HAP-1 (cell line): ENCODE measurements around the gene SIX2.
"Not testable (repeated sequence)": the region's sequence is repeated elsewhere in the genome, so short reads cannot be mapped to it uniquely, and the experiment has no call there.

ENCODE experiments used
- DNase-seq, 2 experiments: peaks; one replicate each; pipeline ENCODE4 v3.0.0-alpha.2; 2016 to 2020; ENCODE audit warnings: low spot score in 2 of 2
- H3K27me3 ChIP-seq: fragments of 250-450 bp; sonication (Bioruptor Pico); 2 replicates; pipeline ENCODE4 v1.5.1; 2020; ENCODE audit warnings: low read depth, mild to moderate bottlenecking, moderate library complexity
- H3K36me3 ChIP-seq: fragments of 250-450 bp; sonication (Bioruptor Pico); replicated peaks from 2 replicates; pipeline ENCODE4 v1.5.1; 2020; ENCODE audit warnings: mild to moderate bottlenecking
- H3K4me1 ChIP-seq: fragments of 250-450 bp; sonication (Bioruptor Pico); 2 replicates; pipeline ENCODE4 v1.5.1; 2020; ENCODE audit warnings: mild to moderate bottlenecking
- H3K4me3 ChIP-seq: fragments of 250-450 bp; sonication (Bioruptor Pico); 2 replicates; pipeline ENCODE4 v1.5.1; 2020; ENCODE audit warnings: mild to moderate bottlenecking, moderate library complexity
- H3K9me3 ChIP-seq: fragments of 250-450 bp; sonication (Bioruptor Pico); 2 replicates; pipeline ENCODE4 v1.5.1; 2020; ENCODE audit warnings: mild to moderate bottlenecking, moderate library complexity
- in situ Hi-C: fragments of 300-500 bp; cut with MboI; formaldehyde crosslinking; loops from 3 replicates; pipeline ENCODE4 v1.14.3; 2020; ENCODE audit warnings: low sequenced_read_pairs, inconsistent platforms, mixed read lengths

Gene SIX2

DNA sequence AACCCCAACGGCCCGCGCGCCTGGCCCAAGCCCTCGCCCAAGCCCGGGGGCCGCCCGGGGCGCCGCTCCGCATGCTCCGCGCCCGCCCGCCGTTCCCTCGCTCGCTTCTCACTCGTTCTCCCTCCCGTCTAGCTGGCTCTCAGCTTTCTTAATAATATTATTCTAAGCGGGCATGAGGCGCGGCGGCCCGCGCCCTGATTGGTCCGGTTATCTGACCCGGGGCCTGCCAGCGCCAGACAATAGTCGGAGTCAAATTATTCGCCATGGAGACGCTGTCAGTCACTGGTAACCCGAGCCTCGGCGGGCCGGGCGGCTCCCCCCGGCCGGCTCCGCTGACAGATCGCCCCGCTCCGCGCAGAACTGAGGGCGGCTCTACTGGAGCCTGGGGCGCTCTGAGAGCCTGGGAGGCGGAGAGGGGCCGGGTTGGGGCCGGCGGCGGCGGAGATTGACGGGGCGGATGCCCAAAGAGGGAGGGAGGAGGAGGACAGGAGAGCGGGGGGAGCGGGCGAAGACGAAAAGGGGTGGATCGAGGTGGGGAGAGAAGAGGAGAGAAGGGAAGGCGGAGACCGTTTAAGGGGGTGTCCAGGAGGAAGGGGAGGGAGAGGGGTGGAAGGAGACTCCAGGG lies at the start of gene SIX2:
Gene SIX2, minus strand, starts transcription at position 150 of the 625 bp plus-strand sequence. CDS start 342 bp downstream, outside the sequence.
- Histone ChIP-seq H3K4me1 (peaks cover 11% of the 10 kb centered on the region), H3K9me3 (no peaks in the 10 kb centered on the region), H3K27me3 (no peaks in the 10 kb centered on the region), H3K36me3 (no peaks in the 10 kb centered on the region), H3K4me3 (peak within 1 kb of the TSS; percentile 30)
- in situ Hi-C loops, result no loop called here
- DNase-seq, result peak; percentile 96

DNA sequence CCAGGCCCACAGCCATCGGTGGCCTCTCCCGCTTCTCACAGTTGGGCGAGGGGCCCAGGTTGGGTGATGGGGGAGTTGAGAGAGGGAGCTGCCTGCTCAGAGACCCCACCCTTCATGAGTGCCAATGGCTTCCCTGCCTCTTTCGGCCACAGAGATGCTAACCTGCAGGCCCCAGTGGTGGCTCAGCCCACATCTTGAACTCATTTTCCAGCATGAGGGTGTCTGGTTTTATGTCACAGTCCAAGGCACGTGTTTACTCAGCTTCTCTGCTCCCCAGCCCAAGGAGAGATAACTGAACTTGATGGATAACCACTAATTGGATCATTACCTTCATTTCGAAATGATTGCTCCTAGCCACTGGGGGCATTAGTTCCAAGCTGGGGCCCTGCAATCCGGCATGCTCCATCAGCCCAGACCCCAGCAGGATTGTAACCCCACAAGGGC lies 45.9 kb upstream of the SIX2 start:
- Histone ChIP-seq H3K9me3 (no peaks in the 10 kb centered on the region), H3K36me3 (no peaks in the 10 kb centered on the region), H3K27me3 (peaks cover 6% of the 10 kb centered on the region; the same call in 1 of the 2 replicates), H3K4me3 (no peak overlapping the region), H3K4me1 (no peaks in the 10 kb centered on the region)
- no peak for DNase-seq
- in situ Hi-C loops, result no loop called here

DNA sequence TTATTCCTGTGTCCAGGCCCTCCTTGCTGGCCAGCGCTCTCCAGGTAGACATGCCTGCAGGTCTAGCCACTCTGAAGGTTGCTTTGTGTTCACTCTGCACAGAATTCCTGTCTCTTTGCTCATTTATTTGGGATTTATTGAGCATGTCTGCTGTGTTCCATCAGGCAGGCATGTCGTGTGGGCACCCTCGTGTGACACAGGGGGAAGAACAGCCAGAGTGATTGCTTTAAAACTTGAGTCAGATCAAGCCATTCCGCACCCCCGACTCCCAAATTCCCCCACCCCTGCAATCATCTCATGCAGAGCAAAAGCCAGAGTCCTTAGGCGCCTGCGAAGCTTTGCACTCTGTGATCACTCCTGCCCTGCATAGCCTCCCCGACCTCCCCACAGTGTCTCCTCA lies 44.7 kb upstream of the SIX2 start:
- Histone ChIP-seq H3K4me1 (no peaks in the 10 kb centered on the region), H3K27me3 (peaks cover 6% of the 10 kb centered on the region; the same call in 1 of the 2 replicates), H3K4me3 (no peak overlapping the region), H3K9me3 (no peaks in the 10 kb centered on the region), H3K36me3 (no peaks in the 10 kb centered on the region)
- no peak for DNase-seq
- in situ Hi-C loops, result no loop called here

DNA sequence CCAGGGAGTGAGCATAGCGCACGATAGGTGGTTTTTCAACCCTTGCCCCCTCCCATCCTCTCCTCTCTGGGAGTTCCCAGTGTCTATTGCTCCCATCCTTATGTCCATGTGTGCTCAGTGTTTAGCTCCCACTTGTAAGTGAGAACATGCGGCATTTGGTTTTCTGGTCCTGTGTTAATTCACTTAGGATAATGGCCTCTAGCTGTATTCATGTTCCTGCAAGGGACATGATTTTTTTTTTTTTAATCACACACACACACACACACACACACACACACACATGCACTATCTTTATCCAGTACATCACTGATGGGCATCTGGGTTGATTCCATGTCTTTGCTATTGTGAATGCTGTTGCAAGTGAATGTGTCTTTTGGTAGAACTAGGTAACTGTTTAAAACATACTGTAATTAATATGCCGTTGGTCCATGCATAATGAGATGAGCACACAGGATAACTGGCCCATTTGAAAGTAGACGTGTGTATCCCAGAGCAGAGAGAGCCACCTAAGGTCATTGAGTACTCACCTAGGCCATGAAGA lies 43.2 kb upstream of the SIX2 start:
- Histone ChIP-seq H3K36me3 (no peaks in the 10 kb centered on the region), H3K4me3 (no peak overlapping the region), H3K27me3 (peaks cover 15% of the 10 kb centered on the region), H3K9me3 (no peaks in the 10 kb centered on the region), H3K4me1 (no peaks in the 10 kb centered on the region)
- DNase-seq, result no peak
- in situ Hi-C loops, result no loop called here

DNA sequence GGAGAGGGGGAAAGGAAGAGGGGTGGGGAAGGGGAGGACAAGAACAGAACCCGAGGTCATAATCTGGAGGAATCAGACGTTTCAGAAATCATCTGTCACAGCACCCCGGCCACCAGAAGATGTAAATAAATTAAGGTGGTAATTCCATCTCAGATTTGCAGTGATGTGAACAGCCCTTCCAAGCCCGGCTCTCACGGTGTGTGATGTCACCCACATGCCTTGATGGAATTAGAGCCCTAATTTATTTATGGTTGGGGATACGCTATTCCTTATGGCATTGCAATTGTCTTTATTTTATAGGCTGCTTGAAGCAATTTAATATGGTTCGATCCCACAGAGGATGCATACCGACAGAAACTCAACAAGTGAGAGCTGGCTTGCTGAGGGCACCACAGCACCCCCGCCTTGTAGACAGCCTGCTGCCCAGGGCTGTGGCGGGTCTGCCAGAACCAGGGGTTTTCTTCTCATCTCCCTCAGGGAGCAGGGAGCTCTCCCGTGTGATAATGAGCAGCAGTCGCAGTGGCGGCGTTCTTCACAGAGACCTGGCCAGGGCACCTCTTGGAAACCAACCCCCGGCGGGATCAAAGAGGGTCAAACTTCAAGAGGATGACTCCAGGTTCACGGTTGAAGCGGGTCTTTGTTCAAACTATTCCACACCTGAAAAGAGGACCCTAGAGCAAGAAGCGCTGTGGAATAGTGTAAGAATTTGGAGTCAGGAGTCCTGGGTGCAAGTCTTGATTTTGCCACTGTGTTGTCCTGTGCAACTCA lies 40.5 kb upstream of the SIX2 start:
- in situ Hi-C loops, result no loop called here
- H3K4me1 ChIP-seq, result no peaks in the 10 kb centered on the region
- no peaks in the 10 kb centered on the region for H3K36me3 ChIP-seq
- H3K9me3 ChIP-seq, result no peaks in the 10 kb centered on the region
- no peak overlapping the region for H3K4me3 ChIP-seq
- peaks cover 37% of the 10 kb centered on the region for H3K27me3 ChIP-seq
- no peak for DNase-seq

DNA sequence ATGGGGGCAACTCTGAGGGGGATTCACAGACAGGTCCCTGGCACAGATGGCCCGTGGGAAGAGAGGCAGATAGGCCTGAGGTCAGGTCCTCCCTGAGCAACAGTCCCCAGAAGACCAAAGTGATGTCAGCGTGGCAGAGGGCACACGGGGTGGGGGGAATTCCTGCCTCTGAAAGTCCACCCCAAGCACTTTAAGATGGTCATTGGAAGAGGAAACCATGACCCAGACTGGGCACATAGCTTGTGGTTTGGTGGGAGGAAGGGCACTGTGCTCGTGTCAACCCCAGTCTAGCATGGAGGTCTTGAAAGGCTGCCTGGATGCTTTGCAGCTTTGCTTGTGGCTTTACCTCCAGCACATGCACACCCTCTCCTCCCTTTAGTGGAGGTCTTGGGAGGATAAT lies 38.0 kb upstream of the SIX2 start:
- Histone ChIP-seq H3K27me3 (peaks cover 53% of the 10 kb centered on the region), H3K4me1 (no peaks in the 10 kb centered on the region), H3K36me3 (no peaks in the 10 kb centered on the region), H3K9me3 (no peaks in the 10 kb centered on the region), H3K4me3 (no peak overlapping the region)
- in situ Hi-C loops, result no loop called here
- no peak for DNase-seq

DNA sequence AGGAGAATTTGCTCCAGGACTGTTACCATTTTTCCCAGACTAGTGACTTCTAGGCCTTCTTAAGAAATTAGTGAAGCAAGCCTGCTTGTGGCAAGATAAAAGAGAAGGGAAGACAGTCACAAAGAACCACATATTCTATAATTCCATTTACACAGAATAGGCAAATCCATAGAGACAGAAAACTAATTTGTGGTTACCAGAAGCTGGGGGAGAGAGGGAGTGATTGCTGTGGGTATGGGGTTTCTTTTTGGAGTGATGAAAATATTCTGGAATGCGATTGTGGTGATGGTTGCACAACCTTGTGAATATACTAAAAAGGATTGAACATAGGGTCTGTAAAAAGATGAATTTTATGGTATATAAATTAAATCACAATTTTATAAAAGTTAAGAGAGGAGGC lies 37.5 kb upstream of the SIX2 start:
- in situ Hi-C loops, result no loop called here
- peaks cover 53% of the 10 kb centered on the region for H3K27me3 ChIP-seq

DNA sequence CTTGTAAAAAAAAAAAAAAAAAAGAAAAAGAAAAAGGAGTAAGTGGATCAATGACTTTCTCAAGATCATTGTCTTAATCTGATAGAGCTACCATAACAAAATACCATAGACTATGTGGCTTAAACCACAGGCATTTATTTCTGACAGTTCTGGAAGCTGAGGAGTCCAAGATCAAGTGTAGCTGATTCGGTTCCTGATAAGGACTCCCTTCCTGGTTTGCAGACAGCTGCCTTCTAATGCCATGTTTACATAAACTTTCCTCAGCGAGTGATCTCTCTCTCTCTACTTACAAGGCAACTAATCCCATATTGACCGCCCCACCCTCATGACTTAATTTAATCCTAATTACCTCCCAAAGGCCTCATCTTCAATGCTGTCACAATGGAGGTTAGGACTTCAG lies 36.5 kb upstream of the SIX2 start:
- H3K4me1 ChIP-seq, result peaks cover 4% of the 10 kb centered on the region
- DNase-seq, result peak in 1 of 2 experiments; percentile 4
- no peaks in the 10 kb centered on the region for H3K9me3 ChIP-seq
- in situ Hi-C loops, result no loop called here
- peaks cover 54% of the 10 kb centered on the region for H3K27me3 ChIP-seq
- H3K36me3 ChIP-seq, result no peaks in the 10 kb centered on the region
- no peak overlapping the region for H3K4me3 ChIP-seq

More for the DNA sequence above, 37.5 kb upstream of the SIX2 start:
- no peaks in the 10 kb centered on the region for H3K36me3 ChIP-seq
- no peak overlapping the region for H3K4me3 ChIP-seq
- DNase-seq, result no peak
- H3K4me1 ChIP-seq, result no peaks in the 10 kb centered on the region
- H3K9me3 ChIP-seq, result no peaks in the 10 kb centered on the region

DNA sequence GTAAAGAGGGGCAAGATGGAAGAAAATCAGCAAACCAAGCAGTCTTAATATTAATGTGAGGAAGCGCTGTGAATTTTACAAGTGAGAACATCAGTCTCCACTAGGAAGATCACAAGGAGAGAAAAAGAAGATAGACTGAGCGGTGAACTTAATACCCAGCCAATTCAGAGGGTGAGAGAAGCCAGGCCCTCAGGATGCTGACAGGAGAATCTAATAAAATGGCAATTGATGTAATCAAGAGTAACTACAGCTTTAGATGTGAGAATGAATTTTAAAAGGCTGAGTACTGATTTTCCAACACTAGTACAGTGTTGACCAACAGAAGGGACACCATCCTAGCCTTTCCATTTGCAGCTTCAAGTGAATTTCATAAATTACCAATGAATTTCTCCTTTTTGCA lies 35.7 kb upstream of the SIX2 start:
- H3K4me1 ChIP-seq, result peaks cover 10% of the 10 kb centered on the region
- H3K9me3 ChIP-seq, result no peaks in the 10 kb centered on the region
- H3K4me3 ChIP-seq, result no peak overlapping the region
- peaks cover 54% of the 10 kb centered on the region for H3K27me3 ChIP-seq
- no peak for DNase-seq
- in situ Hi-C loops, result no loop called here
- no peaks in the 10 kb centered on the region for H3K36me3 ChIP-seq

DNA sequence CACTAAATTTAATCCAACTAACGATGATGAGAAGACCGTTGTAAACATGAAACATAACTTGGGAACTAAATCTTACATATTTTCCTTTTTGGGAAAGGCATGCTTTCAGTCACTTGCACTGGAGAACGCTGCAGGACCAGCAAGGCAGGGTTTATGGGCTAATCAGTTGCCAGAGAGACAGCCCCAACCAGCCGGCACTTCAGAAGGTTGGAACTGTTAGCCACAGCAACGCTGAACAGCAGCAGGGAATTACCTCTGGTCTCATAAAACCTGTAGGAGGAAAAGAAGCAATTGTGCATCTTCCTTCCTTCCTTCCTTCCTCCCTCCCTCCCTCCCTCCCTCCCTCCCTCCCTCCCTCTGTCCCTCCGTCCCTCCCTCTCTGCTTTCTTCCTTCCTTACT lies 33.9 kb upstream of the SIX2 start:
- Histone ChIP-seq H3K4me1 (peaks cover 10% of the 10 kb centered on the region), H3K4me3 (no peak overlapping the region)

DNA sequence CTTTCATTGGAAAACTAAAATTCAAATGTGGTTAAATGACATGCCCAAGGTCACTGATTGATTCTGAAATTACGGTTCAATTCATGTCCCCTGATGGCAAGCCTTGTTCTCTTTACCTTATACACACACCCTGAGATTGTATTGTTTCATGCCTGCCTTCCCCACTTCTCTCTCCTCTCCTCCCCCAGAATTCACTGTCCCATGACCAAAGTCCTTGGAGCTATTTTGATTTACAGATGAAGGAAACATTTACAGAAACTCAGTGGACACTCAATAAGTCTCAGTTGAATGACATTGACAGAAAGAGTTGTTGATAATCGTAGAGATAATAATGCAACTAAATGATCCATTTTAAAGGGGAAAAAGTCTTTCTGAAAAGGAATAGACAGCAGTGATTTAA lies 33.1 kb upstream of the SIX2 start:
- Histone ChIP-seq H3K4me1 (peaks cover 10% of the 10 kb centered on the region), H3K4me3 (no peak overlapping the region), H3K36me3 (no peaks in the 10 kb centered on the region), H3K27me3 (peaks cover 70% of the 10 kb centered on the region), H3K9me3 (no peaks in the 10 kb centered on the region)
- in situ Hi-C loops, result no loop called here
- no peak for DNase-seq

More for the DNA sequence above, 33.9 kb upstream of the SIX2 start:
- Histone ChIP-seq H3K9me3 (no peaks in the 10 kb centered on the region), H3K27me3 (peaks cover 66% of the 10 kb centered on the region), H3K36me3 (no peaks in the 10 kb centered on the region)
- DNase-seq, result no peak
- in situ Hi-C loops, result no loop called here

DNA sequence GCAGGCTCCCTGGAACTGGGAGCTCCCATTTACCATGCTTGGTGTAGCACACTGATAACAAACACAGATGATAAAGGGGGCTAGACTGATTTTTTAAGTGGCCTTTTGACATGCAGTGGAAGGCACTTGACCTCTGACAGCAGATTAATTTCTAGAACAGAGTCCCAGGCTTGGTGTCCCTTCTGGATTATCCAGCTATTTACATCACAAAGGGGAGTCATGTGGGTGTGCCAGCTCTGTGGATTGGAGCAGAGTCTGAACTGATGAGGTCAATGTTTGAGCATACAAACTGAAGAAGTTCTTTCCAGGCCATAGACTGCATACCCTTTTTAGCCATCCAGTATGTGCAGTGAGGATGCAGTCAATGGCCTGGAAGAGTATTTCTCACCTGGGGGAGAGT lies 31.5 kb upstream of the SIX2 start:
- in situ Hi-C loops, result no loop called here
- Histone ChIP-seq H3K4me1 (peaks cover 10% of the 10 kb centered on the region), H3K36me3 (no peaks in the 10 kb centered on the region), H3K9me3 (no peaks in the 10 kb centered on the region), H3K27me3 (peaks cover 71% of the 10 kb centered on the region), H3K4me3 (no peak overlapping the region)
- peak; percentile 70 to 88 for DNase-seq

DNA sequence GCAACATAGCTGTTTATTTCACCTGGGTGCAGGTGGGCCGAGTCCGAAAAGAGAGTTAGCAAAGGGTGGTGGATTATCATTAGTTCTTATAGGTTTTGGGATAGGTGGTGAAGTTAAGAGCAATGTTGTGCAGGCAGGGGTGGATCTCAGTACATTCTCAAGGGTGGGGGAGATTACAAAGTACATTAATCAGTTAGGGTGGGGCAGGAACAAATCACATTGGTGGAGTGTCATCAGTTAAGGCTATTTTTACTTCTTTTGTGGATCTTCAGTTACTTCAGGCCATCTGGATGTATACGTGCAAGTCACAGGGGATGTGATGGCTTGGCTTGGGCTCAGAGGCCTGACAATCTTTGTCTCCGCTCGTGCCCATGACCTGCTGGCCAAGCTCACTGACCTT lies 30.6 kb upstream of the SIX2 start:
- DNase-seq, H3K36me3 ChIP-seq, in situ Hi-C loops, H3K9me3 ChIP-seq, H3K4me3 ChIP-seq: not testable (repeated sequence)
- peaks cover 70% of the 10 kb centered on the region for H3K27me3 ChIP-seq
- peaks cover 10% of the 10 kb centered on the region for H3K4me1 ChIP-seq

DNA sequence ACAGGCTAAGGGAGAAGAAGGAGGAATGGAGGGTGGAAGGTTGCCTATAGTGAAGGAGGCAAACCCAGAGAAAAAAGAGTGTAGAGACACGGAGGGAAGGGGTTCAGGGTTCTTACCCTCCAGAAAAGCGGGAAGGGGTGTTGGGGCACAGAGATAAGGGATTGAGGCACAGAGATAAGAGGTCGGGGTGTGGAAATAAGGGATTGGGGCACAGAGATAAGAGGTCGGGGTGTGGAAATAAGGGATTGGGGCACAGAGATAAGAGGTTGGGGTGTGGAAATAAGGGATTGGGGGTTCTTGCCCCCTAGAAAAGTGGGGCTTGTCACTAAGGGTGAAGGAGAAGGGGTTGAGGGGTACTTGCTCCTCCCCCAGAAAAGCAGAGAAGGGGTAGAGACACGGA lies 29.6 kb upstream of the SIX2 start:
- H3K9me3 ChIP-seq, in situ Hi-C loops, H3K36me3 ChIP-seq, H3K4me3 ChIP-seq, DNase-seq: not testable (repeated sequence)
- Histone ChIP-seq H3K27me3 (peaks cover 70% of the 10 kb centered on the region), H3K4me1 (peaks cover 10% of the 10 kb centered on the region)
